Hippocampal formation (tissue), 2 donors: ENCODE data around the gene RP9.
"Not testable (repeated sequence)": the region's sequence is repeated elsewhere in the genome, so short reads cannot be mapped to it uniquely, and the experiment has no call there.

Experiments
- DNase-seq, 2 donors: peaks; one replicate each; lab custom pipeline; 2025; lab: John Stamatoyannopoulos, UW

RP9 gene

DNA sequence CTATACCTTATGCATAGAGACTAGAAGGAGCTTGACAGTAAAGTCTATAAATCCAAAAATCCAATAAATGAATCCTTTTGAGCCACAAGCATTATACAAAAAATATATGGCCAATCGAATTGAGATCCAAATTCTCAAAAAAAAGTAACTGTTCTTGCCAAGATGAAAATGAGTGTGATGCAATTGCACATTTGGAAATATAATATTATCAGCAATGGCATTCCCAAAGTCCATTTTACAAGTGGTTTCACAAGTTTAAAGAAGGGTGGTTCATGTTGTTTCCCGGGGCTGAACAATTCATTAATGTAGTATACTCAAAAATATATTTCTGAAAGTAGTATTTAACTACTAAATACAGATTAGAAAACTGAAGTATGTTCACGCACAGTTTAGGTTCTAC, 7.3 kb downstream of the RP9 start:
- no peak for DNase-seq

DNA sequence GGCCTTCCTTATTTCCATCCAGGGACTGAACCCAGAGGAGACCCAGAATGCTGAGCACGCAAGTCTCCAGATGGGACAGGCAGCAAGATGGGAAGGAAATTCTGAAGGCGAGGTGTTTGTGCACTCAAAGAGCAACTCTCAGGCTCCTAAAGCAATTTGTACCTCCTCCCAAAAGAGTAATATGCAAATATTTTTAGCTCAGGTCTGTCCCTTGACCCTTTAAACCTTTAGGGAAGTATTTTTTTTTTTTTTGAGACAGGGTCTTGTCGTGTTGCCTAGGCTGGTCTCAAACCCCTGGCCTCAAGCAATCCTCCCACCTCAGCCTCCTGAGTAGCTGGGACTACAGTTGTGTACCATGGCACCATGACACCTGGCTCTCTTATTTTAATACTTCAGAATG, 8.4 kb downstream of the RP9 start:
- no peak for DNase-seq

DNA sequence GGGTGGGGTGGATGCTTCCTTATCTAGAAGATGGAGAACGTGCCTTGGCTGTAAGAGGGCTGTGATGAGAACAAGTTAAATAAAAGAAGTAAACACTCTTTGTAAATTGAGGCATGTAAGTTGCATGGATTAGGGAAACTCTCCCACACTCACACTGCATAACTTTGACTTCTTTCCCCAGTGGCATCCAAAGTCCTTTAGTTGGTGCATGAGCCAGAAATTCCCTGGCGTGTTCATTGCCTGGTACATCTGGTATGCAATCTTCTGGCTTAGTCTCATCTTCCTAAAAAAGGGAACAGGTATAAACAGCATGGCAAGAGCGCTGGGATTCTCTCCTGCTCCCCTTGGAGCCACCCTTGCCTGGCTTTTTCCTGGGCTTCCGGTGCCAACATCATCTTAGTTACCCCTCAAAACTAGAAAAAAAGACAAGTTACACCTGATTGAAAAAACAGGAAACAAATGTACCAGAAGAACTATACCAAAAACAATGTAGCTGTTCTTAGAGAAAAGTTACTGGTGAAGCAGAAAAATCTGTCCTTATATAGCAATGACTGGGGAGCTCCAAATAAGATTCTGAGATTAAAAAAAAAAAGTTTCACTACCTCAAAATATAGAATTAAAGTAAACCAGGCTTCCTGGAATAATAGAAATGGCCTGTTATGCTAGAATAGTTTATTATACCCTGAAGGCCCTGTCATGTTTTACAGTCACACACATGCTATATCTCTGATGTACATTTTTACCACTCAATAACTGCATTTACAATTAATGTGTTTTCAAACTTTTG, 9.9 kb downstream of the RP9 start:
- DNase-seq: peak in 1 of 2 donors; percentile 4

DNA sequence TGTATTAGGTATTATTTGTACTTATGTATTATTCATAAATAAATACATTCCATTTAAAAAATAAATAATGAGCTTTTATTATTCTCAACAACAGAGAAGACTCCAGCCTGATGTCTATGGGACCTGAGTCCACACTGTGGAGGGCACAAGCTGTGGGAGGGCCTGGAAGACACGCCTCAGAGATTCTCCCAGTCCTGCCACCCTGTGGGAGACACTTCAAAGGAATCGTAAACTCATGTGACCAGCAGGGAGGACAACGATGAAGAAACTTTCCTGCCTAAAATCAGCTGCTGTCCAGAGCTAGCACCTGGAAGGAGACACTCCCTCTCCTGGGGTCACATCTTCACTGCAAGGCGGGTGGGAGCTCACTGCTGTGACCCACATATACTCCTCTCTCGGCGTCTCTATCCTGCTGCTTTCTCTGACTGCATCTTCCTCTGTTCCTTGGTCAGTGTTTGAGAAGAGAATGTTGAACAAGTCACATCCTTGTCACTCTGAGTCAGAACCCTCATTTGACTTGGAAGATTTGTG, 14.4 kb downstream of the RP9 start:
- DNase-seq: not testable (repeated sequence)

DNA sequence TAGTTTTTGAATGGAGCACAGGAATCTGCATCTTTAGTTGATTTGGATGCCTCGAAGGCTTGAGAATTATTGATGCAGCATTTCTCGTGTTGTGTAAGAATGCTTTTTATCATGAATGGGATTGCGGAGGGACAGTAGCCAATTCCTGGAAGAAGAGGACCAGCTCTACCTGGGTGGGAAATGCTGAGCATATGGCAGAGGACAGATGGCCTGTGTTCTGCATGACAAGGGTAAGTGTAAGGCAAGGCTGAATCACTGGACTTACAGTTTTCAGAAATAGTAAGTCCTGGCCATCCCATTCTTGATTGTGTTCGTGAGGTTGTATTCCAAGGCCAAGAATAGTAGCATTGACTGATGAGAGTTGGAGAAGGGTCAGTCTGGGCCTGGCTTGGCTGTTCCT, 15.9 kb downstream of the RP9 start:
- DNase-seq: no peak

DNA sequence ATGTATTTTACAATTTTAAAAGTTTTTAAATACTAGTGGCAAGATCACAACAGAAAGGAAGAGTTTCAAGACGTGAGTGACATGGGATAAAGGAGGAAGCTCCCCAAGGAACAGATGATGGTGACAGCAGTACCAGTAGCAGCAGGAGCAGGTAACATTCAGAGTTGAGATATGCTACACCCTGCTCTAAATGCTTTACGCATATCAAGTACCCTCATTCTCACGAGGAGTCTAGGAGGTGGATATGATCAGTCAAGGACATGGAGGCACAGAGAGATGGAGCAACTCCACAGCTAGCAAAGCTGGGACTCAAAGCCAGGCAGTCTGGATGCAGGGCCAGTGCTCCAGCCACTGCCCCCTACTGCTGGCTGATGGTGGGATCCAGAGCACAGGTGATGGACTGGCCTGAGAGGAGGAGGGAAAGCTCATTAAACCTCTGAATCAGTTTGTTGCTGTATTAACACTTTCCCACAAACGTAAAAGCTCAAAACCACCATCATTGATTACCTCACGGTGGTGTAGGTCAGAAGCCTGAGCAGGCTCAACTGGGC, 17.5 kb downstream of the RP9 start:
- DNase-seq: no peak

DNA sequence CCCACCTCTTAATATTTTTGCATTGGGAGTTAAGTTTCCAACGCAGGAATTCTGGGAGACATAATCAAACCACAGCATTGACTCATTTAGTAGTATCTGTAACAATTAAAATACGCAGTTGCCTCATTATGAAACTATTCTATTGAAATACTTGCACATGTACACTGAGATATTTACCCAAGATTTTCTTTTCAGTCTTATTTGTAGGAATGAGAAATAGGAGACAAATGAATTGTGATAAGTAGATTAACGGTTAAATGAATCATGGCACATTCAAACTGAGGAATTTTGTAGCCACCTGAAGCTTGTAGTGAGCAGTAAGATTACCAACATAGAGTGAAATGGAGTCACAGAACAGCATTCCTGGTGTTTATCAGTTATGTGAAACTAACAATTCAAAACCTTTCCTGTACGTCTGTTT, 18.1 kb downstream of the RP9 start:
- no peak for DNase-seq

DNA sequence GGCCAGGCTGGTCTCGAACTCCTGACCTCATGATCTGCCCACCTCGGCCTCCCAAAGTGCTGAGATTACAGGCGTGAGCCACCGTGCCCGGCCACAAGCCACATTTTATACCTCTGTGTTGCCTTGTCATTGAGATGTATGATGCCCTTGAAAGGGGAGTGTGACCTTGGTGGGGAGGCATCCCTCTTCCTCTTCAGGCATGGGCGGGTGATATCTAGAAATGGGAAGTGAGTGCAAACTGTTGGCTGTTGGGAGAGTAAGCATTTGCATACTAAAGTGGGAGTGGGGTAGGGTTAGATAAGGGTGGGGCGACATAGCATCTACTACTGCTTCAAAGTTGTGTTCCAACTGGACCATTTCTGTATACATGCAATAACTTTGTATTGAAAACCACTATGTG, 20.1 kb downstream of the RP9 start:
- DNase-seq: no peak

DNA sequence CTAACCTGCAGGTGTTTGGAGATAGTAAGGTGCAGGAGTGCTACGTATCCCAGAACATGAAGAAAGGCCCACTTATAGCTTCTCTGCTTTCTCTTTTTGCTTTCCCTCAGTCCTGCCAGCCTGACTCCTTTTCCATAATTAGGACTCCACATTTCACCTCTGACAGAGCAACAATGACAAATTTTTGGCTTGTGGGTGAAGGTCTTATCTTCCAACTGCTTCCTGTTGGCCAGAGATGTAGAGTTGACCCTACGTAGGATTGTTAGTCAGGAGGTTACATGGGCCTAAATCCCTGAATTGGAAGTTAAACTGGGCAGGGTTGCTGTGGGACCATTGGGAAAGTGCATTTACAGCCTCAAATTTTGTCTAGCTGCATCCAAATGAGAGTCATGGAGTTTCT, 21.3 kb downstream of the RP9 start:
- DNase-seq: no peak

DNA sequence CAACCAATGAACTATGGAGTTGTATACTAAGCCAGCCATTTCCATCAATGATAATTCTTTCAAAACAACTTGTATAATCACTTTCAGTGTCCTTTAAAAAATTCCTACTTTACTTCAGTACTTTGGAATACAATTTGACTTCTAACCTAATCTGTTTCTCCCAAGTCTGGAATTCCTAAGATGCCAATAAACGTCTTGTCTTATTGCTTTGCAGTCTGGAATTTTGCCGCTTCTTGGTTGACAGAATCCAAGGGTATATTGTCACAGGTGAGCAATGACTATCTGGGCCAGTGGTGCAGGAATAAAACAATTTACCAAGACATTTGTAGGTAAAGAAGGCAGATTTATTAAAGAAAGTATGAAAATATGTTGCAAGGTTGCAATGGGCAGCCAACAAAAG, 21.8 kb downstream of the RP9 start:
- DNase-seq: no peak

DNA sequence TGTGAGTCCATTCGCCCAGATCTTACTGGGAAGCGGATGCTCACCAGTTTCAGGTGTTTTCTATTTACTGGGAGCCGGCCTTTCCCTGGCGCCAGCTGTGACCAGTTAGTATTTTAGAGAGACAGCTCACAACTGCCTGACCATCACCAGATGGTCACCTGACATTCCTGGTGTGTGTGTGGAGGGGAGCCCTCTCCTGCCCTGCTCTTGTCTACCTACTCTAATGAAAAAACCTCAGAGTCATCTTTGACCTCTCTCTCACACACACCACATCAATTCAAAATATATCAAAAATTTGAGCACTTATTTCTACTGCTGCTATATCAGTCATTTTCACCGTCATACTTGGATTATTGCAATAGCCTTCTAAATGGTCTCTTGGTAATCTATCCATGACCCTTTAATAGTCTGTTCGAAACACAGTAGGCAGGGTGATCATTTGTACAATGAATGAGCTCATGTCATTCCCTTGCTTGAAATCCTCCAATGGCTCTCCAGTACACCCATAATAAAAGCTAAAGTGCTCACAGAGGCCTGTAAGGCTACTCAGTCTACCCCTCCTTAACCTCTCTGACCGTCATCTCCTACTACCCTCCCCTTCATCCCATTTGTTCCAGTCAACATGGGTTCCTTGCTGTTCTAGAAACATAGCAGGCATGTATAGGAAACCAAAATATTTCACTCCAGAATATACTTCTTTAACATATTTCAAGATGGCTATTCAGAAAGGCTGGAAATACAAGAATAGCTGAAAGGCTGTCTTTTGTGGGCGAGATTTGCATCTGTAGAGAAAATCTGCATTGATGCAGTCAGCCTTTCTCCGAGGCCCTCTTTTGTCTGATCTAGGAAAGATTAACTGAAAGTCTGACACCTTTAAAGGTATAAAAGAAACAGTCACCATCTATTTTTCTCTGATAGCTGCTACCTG, 29.2 kb downstream of the RP9 start:
- DNase-seq: no peak

DNA sequence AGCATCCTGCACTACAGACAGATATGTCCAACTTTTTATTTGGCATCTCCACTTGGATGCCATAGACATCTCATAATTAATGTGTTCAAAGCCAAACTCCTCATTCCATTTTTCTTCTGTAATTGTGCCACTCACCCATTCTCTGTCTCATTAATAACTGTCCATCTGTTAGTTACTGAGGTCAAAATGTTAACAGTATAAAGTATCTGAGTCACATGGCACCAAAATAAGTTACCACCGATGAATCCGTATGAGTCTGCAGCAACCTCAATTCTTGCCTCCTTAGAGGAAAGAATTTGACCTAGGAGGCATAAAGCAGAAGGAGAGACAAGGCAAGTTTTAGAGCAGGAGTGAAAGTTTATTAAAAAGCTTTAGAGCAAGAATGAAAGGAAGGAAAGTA, 30.1 kb downstream of the RP9 start:
- no peak for DNase-seq

DNA sequence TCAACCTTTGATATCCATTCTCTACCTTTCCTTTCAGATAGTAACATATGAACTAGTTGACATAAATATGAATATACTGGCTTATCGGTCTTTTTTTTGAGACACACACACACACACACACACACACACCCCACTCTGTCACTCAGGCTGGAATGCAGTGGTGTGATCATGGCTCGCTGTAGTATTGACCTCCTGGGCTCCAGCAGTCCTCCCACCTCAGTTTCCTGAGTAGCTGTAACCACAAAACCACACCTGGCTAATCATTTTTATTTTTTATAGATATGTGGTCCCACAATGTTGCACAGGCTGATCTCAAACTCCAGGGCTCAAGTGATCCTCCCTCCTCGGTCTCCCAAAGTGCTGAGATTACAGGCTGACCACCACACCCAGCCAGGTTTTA, 32.5 kb downstream of the RP9 start:
- no peak for DNase-seq

DNA sequence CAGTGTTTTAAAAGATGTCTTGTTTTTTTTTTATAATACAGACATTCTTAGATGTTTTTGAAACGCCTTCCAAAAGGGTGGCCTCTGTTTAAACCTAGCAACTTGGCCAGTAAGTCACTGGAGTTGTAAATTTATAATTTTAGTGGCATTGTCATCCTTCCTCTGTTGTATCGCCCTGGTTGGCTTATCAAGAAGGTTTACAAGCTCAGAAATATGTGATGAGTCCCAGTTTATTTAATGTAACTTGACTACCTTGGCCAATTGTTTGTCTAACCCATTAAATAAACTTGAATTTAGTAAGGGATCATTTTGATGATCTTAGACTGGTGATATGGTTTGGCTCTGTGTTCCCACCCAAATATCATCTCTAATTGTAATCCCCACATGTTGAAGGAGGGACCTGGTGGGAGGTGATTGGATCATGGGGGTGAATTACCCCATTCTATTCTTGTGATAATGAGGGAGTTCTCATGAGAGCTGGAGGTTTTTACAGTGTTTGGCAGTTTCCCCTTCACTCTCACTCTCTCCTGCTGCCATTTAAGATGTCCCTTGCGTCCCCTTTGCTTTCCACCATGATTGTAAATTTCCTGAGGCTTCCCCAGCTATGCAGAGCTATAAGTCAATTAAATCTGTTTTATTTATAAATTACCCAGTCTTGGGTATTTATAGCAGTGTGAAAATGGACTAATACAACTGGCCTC, 33.2 kb downstream of the RP9 start:
- DNase-seq: no peak

DNA sequence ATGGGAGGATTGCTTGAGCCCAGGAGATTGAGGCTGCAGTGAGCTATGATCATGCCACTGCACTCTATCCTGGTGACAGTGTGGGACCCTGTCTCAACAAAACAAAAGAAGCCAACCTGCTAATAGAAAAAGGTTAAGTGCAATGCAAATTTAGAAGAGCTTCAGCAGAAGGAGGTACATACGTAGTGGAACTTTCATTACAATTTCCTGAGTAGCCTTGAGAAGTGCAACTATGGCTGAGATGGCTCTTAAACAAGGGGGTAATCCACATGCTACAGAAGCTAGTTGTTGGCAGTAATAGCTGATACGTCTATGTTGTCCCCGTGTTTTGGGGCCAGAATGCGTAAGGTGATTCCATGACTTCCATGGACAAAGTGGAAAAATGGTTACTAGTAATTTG, 36.0 kb downstream of the RP9 start:
- DNase-seq: no peak

DNA sequence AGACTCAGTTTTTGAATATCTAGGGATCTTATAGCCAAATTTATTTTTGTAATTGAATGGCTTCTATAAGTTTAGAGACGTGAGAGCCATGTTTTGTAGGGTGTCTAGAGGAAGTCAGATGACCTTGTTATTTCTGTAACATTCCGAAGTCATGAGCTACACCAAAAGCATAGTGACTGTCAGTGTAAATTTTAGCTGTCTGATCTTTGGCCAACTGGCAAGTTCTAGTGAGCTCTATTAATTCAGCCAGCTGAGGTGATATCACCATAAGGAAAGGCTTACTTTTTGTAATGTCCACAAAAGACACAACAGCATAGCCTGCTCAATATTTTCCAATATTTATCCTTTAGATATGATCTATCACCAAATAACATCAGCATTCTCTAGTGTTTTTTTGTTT, 36.7 kb downstream of the RP9 start:
- DNase-seq: no peak

DNA sequence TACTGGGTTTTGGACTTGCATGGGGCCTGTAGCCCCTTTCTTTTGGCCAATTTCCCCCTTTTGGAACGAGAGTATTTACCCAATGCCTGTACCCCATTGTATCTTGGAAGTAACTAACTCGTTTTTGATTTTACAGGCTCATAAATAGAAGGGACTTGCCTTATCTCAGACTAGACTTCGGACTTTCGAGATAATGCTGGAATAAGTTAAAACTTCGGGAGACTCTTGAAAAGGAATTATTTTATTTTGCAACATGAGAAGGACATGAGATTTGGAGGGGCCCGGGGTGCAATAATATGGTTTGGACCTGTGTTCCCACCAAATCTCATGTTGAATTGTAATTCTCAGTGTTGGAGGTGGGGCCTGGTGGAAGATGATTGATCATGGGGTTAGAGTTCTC, 38.4 kb downstream of the RP9 start:
- no peak for DNase-seq

DNA sequence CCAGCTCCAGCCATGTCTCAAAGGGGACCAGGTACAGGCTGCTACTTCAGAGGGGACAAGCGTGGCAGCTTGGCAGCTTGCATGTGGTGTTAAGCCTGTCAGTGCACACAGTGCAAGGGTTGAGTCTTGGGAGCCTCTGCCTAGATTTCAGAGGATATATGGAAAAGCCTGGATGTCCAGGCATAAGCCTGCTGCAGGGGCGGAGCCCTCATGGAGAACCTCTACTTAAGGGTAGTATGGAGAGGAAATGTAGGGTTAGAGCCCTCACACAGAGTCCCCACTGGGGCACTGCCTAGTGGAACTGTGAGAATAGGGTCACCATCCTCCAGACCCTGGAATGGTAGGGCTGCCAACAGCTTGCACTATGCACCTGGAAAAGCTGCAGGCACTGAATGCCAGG, 38.9 kb downstream of the RP9 start:
- DNase-seq: no peak

DNA sequence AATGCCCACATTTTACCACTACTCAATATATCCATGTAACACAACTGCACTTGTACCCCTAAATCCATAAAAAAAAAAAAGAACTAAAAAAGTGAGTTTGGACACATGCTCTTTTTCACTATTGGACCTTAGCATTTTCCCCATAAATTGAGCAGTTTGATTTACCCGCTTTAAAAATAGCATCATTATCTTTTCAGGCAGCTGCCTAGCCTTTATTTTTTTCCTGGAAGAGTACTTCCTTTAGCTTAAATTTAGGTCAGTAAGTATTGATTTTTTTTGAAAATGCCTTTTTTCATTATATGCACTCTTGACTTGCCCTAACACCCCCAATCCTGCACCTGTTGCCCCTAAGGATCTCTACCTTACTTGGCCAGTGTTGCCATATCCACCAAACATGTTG, 41.3 kb downstream of the RP9 start:
- DNase-seq: no peak

DNA sequence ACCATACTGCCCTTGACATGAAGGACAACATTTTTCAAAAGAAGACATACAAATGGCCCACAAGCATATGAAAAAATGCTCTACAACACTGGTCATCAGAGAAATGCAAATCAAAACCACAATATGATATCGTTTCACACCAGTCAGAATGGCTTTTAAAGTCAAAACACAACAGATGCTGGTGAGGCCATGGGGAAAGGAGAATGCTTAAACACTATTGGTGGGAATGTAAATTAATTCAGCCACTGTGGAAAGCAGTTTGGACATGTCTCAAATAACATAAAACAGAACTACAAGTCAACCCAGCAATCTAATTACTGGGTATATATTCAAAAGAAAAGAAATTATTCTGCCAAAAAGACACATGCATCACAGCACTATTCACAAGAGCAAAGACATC, 42.4 kb downstream of the RP9 start:
- DNase-seq: no peak

DNA sequence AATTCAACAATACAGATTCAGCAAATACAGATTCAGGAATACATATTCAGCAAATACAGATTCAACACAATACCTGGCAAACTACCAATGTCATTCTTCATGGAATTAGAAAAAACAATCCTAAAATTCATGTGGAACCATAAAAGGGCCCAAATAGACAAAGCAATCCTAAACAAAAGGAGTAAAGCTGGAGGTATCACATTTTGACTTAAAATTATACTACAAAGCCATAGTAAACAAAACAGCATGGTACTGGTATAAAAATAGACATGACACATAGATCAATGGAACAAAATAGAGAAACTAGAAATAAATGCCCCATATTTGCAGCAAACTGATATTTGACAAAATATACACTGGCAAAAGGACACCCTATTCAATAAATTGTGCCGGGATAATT, 43.2 kb downstream of the RP9 start:
- DNase-seq: no peak
